ENCODE measurements around the gene PHC2. TPM values are rescaled to one million over a fixed set of nuclear protein-coding genes. Genes with fewer than 3 reads are reported as not detected.

Gene PHC2
- total RNA-seq, 1 donor from 2014 or later, result 36.1 TPM

DNA sequence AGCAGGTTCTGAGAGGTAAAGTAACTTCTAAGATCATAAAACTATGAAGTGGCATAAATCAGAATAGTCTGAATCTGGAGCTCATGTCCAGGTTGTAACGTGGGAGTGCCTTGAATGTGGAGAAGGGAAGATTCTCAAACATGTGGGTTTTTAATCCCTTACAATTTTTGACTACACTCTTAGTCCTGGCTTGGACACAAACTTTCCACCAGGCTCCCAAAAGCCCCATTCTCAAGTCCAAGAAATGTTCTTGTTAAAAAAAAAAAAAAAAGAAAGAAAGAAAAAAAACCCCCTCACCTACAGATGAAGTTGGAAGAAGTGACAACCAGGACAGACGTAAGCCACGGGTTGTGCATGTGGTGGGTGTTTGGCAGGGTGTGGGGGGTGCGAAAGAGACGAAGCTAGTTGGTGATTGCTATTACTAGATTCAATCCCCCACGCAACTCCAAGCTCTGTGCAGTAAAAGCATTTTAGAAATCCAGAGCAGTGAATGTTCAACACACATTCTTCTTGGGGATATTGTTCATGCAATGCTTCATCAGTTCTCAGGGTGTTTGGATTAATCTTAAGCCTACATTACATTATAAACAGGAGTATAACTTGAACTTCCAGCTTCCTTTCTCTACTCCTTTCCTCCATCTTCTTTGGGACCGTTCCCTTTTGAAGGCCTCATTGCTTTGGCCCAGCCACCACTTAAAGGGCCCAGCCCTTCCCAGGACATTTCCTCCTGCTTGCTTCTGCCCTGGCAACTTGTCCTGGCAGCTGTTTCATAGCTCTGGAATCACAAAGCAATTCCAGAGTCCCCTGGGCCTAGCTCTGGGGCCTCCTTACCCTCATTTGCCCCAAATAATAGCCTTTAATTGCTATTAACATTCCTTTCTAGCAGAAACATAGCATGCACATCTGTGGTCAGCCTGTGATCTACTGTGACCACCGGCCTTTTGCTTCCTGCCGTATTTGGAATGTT, 41.8 kb downstream of the PHC2 start:
- peak; percentile 41 for DNase-seq

GRCh38 chr1:33387625-33388024, 43.3 kb downstream of the PHC2 start:
- DNase-seq, result no peak

DNA sequence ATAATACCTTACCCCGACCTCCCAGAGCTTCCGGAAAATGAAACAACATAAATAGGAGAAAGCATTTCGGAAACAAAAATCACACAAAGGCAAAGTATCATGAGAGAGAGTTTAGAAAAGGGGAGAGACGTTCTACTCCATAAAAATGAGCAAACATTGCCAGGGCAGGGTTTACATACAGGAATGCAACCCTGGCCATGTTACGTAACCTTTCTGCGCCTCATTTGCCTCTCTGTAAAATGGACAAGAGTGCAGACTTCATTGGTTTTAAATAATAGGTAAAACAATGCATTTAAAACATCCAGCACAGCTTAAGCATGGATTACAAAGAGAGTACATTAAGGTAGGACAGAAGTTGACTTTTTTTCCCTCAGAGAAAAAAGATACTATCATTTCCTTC, 45.6 kb downstream of the PHC2 start:
- DNase-seq, result no peak

GRCh38 chr1:33384040-33384812, 46.7 kb downstream of the PHC2 start:
- DNase-seq, result no peak

DNA sequence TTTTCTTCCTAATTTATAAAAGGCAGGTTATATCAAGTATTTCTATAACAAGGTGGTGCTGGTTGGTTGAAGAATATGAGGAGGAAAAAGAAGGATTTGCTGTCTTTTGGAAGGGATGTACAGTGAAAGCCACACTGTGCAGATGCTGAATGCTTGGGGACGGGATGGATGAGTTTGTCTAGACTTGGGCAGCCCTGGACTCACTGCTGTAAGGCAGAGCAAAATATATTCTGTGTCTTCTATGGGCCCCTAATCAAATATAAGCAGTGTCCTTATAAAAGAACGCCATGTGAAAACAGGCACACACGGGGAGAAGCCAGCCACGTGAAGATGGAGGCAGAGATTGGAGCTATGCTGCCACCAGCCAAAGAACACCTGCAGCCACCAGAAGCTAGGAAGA, 47.4 kb downstream of the PHC2 start:
- DNase-seq, result no peak

DNA sequence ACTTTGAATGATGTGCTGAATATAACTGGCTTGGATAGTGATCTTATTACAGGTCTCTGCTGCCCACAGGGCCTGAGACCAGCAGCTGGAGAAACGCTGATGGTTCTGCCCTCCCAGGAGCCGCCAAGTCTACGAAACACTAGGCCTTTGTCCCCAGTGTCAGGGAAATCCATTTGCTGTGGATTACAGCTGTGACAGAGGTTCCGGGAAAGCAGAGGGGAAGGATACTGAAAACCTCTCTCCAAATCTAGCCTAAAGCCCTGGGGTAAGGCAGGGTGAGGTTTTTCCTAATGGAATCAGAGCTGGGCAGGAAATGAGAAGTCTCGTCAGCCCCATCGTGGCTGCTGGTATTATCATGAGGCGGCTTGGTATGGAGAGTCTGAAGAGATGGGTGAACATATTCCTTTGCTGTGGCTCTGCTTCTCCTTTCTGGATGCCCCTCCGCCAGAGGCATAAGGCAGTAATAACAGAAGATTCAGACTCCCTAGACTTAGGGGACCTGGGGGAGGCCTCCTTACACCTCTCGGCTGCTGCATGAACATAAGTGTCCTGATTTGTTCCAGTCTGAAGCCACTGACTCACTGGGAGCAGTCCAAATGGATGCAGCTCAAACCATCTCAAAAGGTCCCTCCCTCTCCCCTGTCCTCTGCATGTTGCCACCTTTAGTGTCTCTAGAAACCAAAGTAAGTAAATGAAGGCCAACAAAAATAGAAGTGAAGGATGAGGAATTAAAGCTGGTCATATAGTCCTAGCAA, 48.1 kb downstream of the PHC2 start:
- DNase-seq, result peak; percentile 71

DNA sequence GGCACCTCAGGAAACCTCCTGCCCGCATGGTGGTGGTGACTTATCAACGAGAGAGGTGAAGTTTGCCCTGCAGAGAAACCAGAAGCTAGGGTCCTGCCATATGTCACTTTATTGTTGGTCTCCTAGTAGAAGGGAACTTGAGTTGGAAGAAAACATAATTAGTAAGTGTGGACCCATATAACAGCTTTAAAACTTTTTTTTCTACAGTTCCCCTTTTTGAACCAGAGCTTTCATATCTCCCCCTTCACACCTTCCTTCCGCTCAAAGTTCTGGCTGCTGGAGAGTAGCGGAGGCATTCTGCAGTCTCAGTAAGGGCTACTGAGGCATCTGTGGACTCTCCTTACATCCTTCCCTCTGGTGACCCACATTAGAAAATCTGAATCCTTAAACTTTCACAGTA, 48.9 kb downstream of the PHC2 start:
- DNase-seq, result no peak

GRCh38 chr1:33380811-33381210, 50.1 kb downstream of the PHC2 start:
- no peak for DNase-seq

GRCh38 chr1:33379631-33380354, 51.1 kb downstream of the PHC2 start:
- no peak for DNase-seq

DNA sequence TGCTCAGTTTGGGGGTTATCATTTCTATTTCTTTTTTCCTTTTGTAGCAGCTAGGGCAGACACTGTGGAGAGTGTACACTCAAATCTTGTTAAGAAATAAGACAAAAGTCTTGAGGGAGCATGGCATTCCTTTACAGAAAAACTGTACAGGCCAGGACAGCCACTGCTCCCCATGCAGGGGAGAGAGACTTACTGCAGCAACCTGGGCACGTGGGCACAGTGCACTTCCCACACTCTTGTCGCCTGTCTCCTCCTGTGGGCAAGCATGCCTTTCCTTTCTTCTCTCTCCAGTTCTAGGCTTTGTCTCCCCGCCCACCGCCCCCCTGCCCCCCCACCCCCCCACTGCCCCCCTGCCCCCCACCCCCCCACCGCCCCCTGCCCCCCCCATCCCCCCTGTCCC, 51.9 kb downstream of the PHC2 start:
- DNase-seq, result no peak

DNA sequence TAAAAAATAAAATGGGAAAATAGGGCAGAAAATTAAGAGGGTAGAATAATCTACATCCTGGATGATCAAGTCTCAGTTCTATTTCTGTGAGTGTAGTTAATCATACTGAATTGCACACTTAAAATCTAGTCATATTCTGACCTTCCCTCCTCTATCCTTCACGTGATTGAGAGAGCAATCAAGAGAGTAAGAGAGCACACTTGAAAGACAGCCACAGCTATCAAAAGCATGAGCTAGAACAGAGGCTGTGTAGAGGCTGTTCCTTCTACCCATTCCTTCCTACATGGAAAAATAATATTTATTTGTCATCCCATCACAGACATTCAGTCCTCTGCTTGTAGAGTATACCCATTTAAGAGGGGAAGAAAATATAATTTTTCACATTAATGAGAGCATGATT, 52.4 kb downstream of the PHC2 start:
- no peak for DNase-seq

- DNase-seq, result no peak
Observed at GRCh38 chr1:33377756-33378155, 53.1 kb downstream of the PHC2 start.

DNA sequence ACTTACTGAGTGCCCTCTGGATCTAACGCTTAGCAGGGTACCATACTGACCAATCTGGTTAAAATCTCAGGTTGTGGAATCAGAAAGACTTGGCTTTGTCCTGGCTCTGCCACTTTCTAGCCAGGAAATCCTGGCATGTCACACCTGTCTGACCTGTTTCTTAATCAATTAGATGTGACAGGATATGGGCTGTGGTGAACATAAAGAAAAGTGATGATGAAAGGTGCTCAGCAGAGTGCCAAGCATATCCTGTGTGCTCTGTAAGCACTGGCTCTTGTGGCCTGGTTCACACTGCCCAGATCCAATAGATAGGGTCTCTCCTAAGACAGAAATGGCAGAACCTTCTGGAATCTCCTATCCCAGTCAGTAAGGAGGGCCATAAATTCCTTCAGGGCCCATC, 53.9 kb downstream of the PHC2 start:
- DNase-seq, result no peak

DNA sequence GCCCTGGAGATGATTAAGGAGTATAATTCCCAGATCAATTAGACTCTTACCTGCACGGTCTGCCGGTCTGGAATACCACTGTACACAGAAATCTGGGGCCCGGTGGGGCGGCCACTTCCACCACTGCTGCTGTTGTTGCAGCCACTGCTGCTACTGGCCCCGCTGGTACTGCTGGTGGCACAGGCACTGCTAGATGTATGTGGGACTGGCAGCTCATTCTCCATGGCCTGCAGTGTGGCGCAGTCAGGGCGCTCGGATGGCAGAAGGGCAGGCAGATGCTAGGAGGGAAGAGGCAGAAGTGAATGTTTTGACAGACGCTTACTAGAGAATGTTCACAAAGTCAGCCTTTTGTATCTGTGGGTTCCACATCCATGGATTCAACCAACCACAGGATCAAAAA, 55.6 kb downstream of the PHC2 start:
- DNase-seq, result no peak

- DNase-seq, result no peak
Observed at GRCh38 chr1:33374336-33375105, 56.4 kb downstream of the PHC2 start.

- DNase-seq, result no peak
Observed at GRCh38 chr1:33373606-33374005, 57.3 kb downstream of the PHC2 start.

GRCh38 chr1:33372677-33373076, 58.2 kb downstream of the PHC2 start:
- no peak for DNase-seq

DNA sequence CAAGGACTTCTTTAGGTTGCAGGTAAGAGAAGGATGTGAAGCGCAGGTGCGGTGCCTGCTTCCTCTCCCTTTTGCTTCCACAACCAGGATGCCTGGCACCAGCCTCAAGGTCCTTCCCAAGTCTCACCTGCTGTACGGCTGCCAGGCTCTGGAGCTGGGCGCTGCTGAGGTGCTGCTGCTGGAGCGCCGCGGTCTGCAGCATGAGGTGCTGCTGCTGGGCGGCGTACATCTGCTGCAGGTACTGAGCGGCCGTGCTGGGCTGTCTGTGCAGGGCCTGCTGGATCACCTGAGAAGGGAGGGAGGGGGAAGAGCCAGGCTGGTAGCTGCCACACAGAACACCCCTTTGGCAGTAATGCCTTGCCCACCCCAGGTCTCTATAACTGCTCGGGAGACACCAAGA, 58.7 kb downstream of the PHC2 start:
- DNase-seq, result no peak

GRCh38 chr1:33371334-33371733, 59.6 kb downstream of the PHC2 start:
- DNase-seq, result no peak

DNA sequence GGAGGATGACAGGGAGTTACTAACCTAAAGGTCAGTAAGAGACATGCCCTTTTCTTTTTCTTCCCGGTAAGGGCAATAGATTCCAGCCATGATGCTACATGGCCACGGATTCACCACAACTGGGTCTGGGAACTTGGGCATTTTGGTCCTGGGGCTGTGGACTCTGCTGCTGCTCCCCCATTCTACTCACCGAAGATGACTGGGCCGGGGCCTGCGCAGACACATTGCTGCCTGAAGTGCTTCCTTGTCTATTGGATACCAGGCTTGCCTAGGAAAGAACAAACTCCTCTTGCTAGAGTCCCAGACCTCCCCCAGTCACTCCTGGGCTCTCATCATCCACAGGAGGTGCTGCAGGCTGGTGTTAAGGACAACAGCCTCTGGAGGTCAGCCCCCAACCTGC, 60.1 kb downstream of the PHC2 start:
- no peak for DNase-seq

- no peak for DNase-seq
Observed at GRCh38 chr1:33370301-33370700, 60.6 kb downstream of the PHC2 start.

Data from skin of body (tissue), 2 donors.